ENCODE results near the gene SEC14L2.

- TF ChIP-seq POLR2AphosphoS5 (IDR thresholded peaks at IDR 0.05) (no peak), CTCF (IDR thresholded peaks at IDR 0.05; ENCODE audit: poor library complexity, severe bottlenecking) (no peak), RAD21 (conservative IDR thresholded peaks at IDR 0.05) (no peak)
These were observed 72.3 kb downstream of the SEC14L2 start for GRCh38 chr22:30469165-30469564.
